HG03571 (cell line): ENCODE results near the gene RARRES1.
"Not testable (repeated sequence)": the region's sequence is repeated elsewhere in the genome, so short reads cannot be mapped to it uniquely, and the experiment has no call there.

Experiments
- ATAC-seq: cut with Tn5 transposase; IDR thresholded peaks from one replicate; pipeline ENCODE4 v1.9.1; 2021; ENCODE audit not compliant: unreplicated experiment

RARRES1 gene

GRCh38 chr3:158696618-158697017, 35.6 kb downstream of the RARRES1 start:
- ATAC-seq, result no peak

DNA sequence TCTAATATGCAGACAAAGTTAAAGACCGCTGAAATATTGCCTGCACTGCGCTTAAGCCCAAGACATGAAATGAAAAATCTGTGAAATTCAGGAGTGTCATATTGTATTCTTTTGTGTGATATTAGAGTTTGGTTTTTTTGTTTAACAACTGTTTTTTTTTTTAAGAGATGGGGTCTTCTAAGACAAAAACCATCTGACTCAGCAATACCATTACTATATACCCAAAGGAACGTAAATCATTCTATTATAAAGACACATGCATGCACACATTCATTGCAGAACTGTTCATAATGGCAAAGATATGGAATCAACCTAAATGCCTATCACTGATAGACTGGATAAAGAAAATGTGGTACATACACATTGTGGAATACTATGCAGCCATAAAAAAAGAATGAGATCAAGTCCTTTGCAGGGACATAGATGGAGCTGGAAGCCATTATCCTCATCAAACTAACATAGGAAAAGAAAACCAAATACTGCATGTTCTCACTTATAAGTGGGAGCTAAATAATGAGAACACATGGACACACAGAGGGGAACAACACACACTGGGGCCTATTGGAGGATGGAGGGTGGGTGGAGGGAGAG, 38.3 kb downstream of the RARRES1 start:
- ATAC-seq, result not testable (repeated sequence)

GRCh38 chr3:158685159-158685558, 47.1 kb downstream of the RARRES1 start:
- ATAC-seq, result no peak

GRCh38 chr3:158683230-158683962, 48.9 kb downstream of the RARRES1 start:
- no peak for ATAC-seq

- ATAC-seq, result no peak
Measured at GRCh38 chr3:158680861-158681260, 51.4 kb downstream of the RARRES1 start.

- no peak for ATAC-seq
Measured at GRCh38 chr3:158679547-158680000, 52.7 kb downstream of the RARRES1 start.

- ATAC-seq, result no peak
Measured at GRCh38 chr3:158678687-158679086, 53.6 kb downstream of the RARRES1 start.

DNA sequence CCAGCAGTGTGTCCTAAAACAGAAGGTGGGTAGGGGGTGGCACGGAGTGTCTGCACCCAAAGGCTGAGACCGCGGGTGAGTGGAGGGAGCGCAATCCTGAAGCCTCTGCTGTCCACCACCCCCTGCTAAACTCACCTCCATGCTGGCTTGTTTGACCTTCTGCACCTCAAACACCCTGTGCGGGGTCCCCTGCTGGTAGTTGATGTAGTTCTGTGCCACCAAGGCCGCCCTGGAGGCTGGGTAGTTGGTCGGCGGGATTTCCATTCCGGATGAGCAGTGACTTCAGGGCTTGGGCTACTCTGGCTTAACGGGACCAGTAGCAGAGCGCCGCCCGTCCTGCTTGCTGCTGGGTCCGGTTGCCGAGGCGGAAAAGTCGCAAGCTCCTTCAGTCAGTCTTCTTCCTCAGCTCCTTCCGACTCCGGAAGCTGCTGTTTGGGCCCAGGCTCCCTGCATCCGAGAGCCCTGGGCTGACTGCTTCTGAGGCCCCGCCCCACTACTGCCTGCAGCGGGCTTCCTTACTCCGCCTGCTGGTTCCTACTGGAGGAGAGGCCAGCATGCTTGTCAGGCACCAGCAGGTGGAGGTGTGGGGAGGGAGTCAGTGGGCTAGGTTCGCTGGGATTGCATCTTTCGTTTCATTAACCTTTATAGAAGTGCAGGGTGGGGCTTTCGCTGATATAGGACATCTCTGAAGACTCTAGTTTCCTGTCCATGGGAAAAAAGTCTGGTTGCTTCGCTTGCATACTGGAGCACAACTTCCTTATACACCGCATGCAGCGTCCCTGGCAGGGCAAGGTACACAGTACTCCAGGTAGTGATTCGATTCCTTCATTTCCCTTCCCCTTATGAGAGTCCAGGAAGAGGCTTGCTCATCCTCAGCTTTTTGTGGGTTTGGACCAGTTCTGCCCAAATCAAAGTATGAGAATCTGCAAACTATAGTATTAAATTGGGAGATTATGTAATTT, 59.8 kb downstream of the RARRES1 start, which contains the start of gene LXN:
Gene LXN, minus strand, starts transcription at position 434 of the 962 bp plus-strand sequence. Its CDS starts 170 bp downstream, at position 264.
- peak; percentile 100 for ATAC-seq

DNA sequence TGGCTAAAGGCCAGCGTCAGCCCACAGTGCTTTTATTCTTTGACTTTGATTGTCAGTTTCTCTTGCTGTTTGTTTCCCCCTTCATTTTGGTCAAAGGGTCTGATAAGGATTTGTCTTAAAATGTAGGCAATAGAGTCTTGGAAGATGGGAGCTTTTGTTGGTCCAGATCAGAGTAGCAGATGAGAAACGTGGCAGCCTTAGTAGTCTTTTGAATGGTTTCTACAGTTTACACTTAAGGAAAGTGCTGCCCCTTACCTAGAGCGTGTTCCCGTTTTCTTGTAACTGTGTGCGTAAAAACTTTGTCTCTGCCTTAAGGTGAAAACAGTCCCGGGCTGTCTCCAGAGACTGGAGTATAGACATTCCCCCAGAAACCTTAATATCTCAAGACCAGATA, 60.4 kb downstream of the RARRES1 start:
- ATAC-seq, result no peak

- no peak for ATAC-seq
Measured at GRCh38 chr3:158668506-158668905, 63.8 kb downstream of the RARRES1 start.

DNA sequence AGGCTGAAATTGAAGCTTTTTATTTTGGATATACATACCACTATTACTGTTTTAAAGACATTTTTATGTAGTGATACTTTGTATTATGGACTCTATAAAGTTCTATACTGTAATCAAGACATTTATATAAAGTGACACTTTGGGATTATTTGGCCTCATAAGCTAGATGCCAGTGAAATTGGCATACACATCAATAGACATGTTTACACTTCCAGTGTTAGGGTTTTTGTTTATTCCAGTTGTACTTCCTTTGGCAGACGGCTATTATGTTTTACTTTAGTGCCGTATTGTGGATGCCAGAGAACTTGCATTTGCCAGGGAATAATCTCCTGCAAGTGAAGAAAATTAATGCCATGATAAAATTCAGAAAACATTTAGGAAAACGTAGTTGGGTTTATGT, 65.8 kb downstream of the RARRES1 start:
- no peak for ATAC-seq

GRCh38 chr3:158663832-158664231, 68.4 kb downstream of the RARRES1 start:
- ATAC-seq, result no peak

GRCh38 chr3:158663246-158663645, 69.0 kb downstream of the RARRES1 start:
- ATAC-seq, result no peak

DNA sequence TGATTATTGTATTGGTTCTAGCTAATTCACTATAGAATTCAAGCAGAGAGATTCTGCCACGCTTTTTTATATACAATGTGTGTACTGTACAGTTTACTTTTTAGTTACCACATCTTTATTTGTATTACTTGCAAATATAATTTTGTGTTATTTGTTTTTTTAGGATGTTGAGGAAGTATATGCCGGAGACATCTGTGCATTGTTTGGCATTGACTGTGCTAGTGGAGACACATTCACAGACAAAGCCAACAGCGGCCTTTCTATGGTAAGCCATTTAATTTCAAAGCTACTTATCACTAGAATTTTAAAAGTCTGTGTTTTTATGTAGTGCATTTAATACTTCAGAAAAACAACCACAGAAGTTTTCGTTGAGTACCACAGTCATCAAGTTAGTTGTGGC, 71.5 kb downstream of the RARRES1 start:
- ATAC-seq, result no peak

- no peak for ATAC-seq
Measured at GRCh38 chr3:158659454-158660237, 72.6 kb downstream of the RARRES1 start.

DNA sequence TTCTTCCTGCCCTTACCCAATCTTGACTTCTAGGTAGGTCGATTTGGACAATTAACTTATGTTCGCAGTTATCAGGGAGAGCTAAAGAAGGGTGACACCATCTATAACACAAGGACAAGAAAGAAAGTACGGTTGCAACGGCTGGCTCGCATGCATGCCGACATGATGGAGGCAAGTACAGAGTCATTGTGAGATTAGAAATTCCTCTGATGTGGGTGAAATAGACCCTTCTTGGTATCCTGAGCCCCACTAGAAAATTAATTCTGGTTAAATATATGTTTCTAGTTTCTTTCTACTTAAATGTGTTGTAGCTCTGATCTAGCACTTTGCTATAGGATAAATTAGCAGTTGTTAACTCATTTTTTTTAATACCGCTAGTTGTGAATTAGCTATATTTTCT, 73.4 kb downstream of the RARRES1 start:
- no peak for ATAC-seq

DNA sequence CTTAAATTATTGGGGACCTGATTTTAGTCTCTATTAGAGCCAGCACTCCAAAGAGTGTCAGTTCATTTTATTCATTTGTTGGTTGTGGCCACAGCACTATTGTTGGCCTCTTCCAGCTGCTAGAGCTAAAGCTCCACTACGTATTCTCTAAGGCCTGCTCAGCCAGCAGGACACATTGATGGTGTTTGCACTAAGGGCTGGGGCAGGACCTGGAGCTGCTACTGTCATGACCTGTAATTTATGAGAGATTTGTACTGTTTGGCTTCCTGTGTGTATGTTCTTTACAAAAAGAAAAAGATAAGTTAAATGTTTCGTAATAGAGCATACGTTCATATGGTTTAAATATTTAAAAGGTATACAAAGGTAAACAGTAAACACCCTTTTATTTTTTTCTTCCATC, 79.8 kb downstream of the RARRES1 start:
- ATAC-seq, result no peak

- no peak for ATAC-seq
Measured at GRCh38 chr3:158651192-158651591, 81.1 kb downstream of the RARRES1 start.

- no peak for ATAC-seq
Measured at GRCh38 chr3:158649791-158650190, 82.5 kb downstream of the RARRES1 start.
